Trophoblast cell (in vitro differentiated cells and primary cell): ENCODE results near the gene ZNF438.

Source experiments
- DNase-seq, 2 donors: peaks; one replicate each; pipeline ENCODE4 v3.0.0-alpha.2; 2016
- H2AFZ ChIP-seq: 2 replicates; pipeline ENCODE4 v1.6.1; 2013; ENCODE audit warnings: low read length, moderate library complexity, mild to moderate bottlenecking; ENCODE audit not compliant: insufficient read depth, poor library complexity
- H2AK5ac ChIP-seq: 2 replicates; pipeline ENCODE4 v1.6.1; 2013; ENCODE audit warnings: mild to moderate bottlenecking, low read length
- H2BK120ac ChIP-seq: 2 replicates; pipeline ENCODE4 v1.6.1; 2013; ENCODE audit warnings: low read length, mild to moderate bottlenecking, moderate library complexity; ENCODE audit not compliant: insufficient read depth, poor library complexity
- H2BK12ac ChIP-seq: 2 replicates; pipeline ENCODE4 v1.6.1; 2013; ENCODE audit warnings: mild to moderate bottlenecking, low read length, moderate library complexity
- H2BK5ac ChIP-seq: 2 replicates; pipeline ENCODE4 v1.6.1; 2013; ENCODE audit warnings: low read length, low read depth, moderate library complexity, mild to moderate bottlenecking; ENCODE audit not compliant: poor library complexity
- H3K14ac ChIP-seq: 2 replicates; pipeline ENCODE4 v1.6.1; 2013; ENCODE audit warnings: mild to moderate bottlenecking, low read length
- H3K18ac ChIP-seq: 2 replicates; pipeline ENCODE4 v1.6.1; 2013; ENCODE audit warnings: mild to moderate bottlenecking, low read length
- H3K23ac ChIP-seq: 2 replicates; pipeline ENCODE4 v1.6.1; 2013; ENCODE audit warnings: low read length
- H3K27ac ChIP-seq: 2 replicates; pipeline ENCODE4 v1.5.1; 2013; ENCODE audit warnings: low read depth, mild to moderate bottlenecking, inconsistent platforms, low read length, moderate library complexity
- H3K27me3 ChIP-seq: 2 replicates; pipeline ENCODE4 v1.6.1; 2013; ENCODE audit warnings: inconsistent platforms, mild to moderate bottlenecking, low read length, moderate library complexity; ENCODE audit not compliant: insufficient read depth
- H3K36me3 ChIP-seq, 2 experiments: 1 replicate in 1 of 2; 2 replicates in 1 of 2; pipeline ENCODE4 v1.6.1; 2013; ENCODE audit warnings: low read length in 2 of 2, mild to moderate bottlenecking in 2 of 2, moderate library complexity in 1 of 2; ENCODE audit not compliant: insufficient read depth in 2 of 2, control insufficient read depth in 1 of 2
- H3K4ac ChIP-seq: 2 replicates; pipeline ENCODE4 v1.6.1; 2013; ENCODE audit warnings: low read depth, mild to moderate bottlenecking, low read length, moderate library complexity
- H3K4me1 ChIP-seq, 2 experiments: 1 replicate in 1 of 2; 2 replicates in 1 of 2; pipeline ENCODE4 v1.6.1; 2013; ENCODE audit warnings: low read length in 2 of 2, mild to moderate bottlenecking in 2 of 2, moderate library complexity in 1 of 2; ENCODE audit not compliant: insufficient read depth in 2 of 2, control insufficient read depth in 1 of 2
- H3K4me2 ChIP-seq: 2 replicates; pipeline ENCODE4 v1.6.1; 2013; ENCODE audit warnings: inconsistent platforms, mild to moderate bottlenecking, low read length, moderate library complexity
- H3K4me3 ChIP-seq: 2 replicates; pipeline ENCODE4 v1.5.1; 2013; ENCODE audit warnings: mild to moderate bottlenecking, low read depth, low read length, inconsistent platforms
- H3K79me1 ChIP-seq: one replicate; pipeline ENCODE4 v1.6.1; 2013; ENCODE audit warnings: low read length
- H3K79me2 ChIP-seq: 2 replicates; pipeline ENCODE4 v1.6.1; 2013; ENCODE audit warnings: low read length, mild to moderate bottlenecking; ENCODE audit not compliant: control insufficient read depth, insufficient read depth, poor library complexity
- H3K9ac ChIP-seq: 2 replicates; pipeline ENCODE4 v1.6.1; 2013; ENCODE audit warnings: mild to moderate bottlenecking, low read length
- H3K9me3 ChIP-seq: 2 replicates; pipeline ENCODE4 v1.6.1; 2013; ENCODE audit warnings: low read depth, mild to moderate bottlenecking, control low read depth, inconsistent platforms, low read length; ENCODE audit not compliant: insufficient read depth
- H4K12ac ChIP-seq: 2 replicates; pipeline ENCODE4 v1.6.1; 2013; ENCODE audit warnings: low read depth, mild to moderate bottlenecking, low read length, moderate library complexity
- H4K8ac ChIP-seq: 2 replicates; pipeline ENCODE4 v1.6.1; 2013; ENCODE audit warnings: low read depth, mild to moderate bottlenecking, low read length, moderate library complexity
- H4K91ac ChIP-seq: one replicate; pipeline ENCODE4 v1.6.1; 2013; ENCODE audit warnings: low read depth, mild to moderate bottlenecking, low read length, moderate library complexity
- WGBS: extraction: QIAGEN DNeasy Blood & Tissue Kit; methylation state at CpG from one replicate; pipeline ENCODE4 v1.1.7; 2013; ENCODE audit warnings: missing lambda C conversion rate; ENCODE audit not compliant: insufficient read length, insufficient coverage; ENCODE audit errors: extremely low coverage; 5-methylcytosine and 5-hydroxymethylcytosine counted together

The ZNF438 gene

GRCh38 chr10:31036209-31036608 lies 4.5 kb upstream of the ZNF438 start:
- Histone ChIP-seq H2AK5ac (no peak overlapping the region), H4K12ac (no peak overlapping the region), H3K27ac (no peak overlapping the region), H3K79me1 (peaks cover 15% of the 10 kb centered on the region), H3K79me2 (peaks cover 7% of the 10 kb centered on the region), H3K14ac (no peak overlapping the region), H2AFZ (no peak overlapping the region), H3K18ac (no peak overlapping the region), H3K23ac (no peak overlapping the region), H3K4me3 (no peak overlapping the region), H3K27me3 (no peaks in the 10 kb centered on the region), H2BK120ac (no peak overlapping the region), H4K91ac (no peak overlapping the region), H4K8ac (no peak overlapping the region), H3K4me1 (peaks cover 5 to 7% of the 10 kb centered on the region in 2 experiments), H2BK5ac (no peak overlapping the region), H3K9ac (no peak overlapping the region), H3K4me2 (no peak overlapping the region), H2BK12ac (no peak overlapping the region), H3K9me3 (no peaks in the 10 kb centered on the region), H3K4ac (no peak overlapping the region), H3K36me3 (no peaks in the 10 kb centered on the region)
- peak; percentile 15 to 16 for DNase-seq
- whole genome bisulfite sequencing: no CpG with 5 or more reads among the region's 4 CpGs

- Histone ChIP-seq H3K27me3 (no peaks in the 10 kb centered on the region), H3K9ac (no peak overlapping the region), H4K8ac (no peak overlapping the region), H3K4me3 (no peak overlapping the region), H3K79me1 (peaks cover 17% of the 10 kb centered on the region), H3K14ac (no peak overlapping the region), H3K4me2 (no peak overlapping the region), H3K18ac (no peak overlapping the region), H3K4me1 (peaks cover 7 to 10% of the 10 kb centered on the region in 2 experiments), H3K79me2 (peaks cover 7% of the 10 kb centered on the region), H2AFZ (no peak overlapping the region), H4K12ac (no peak overlapping the region), H3K27ac (no peak overlapping the region), H3K9me3 (no peaks in the 10 kb centered on the region), H2AK5ac (no peak overlapping the region), H3K23ac (no peak overlapping the region), H4K91ac (no peak overlapping the region), H3K36me3 (no peaks in the 10 kb centered on the region), H2BK12ac (no peak overlapping the region), H3K4ac (no peak overlapping the region), H2BK5ac (no peak overlapping the region), H2BK120ac (no peak overlapping the region)
- no CpG with 5 or more reads among the region's 1 CpG for WGBS
- no peak for DNase-seq
Observed at GRCh38 chr10:31035266-31035798, 3.7 kb upstream of the ZNF438 start.

- no peak overlapping the region for H3K23ac ChIP-seq
- H3K9me3 ChIP-seq: no peaks in the 10 kb centered on the region
- peaks cover 7 to 10% of the 10 kb centered on the region in 2 experiments for H3K4me1 ChIP-seq
- H3K4me3 ChIP-seq: no peak overlapping the region
- peak; percentile 66 to 90 for DNase-seq
- H2AK5ac ChIP-seq: no peak overlapping the region
- no peaks in the 10 kb centered on the region for H3K36me3 ChIP-seq
- peak overlapping the region; percentile 58 for H2BK12ac ChIP-seq
- no peaks in the 10 kb centered on the region for H3K27me3 ChIP-seq
- peak overlapping the region; percentile 36 for H4K8ac ChIP-seq
- no peak overlapping the region for H3K4ac ChIP-seq
- peak overlapping the region; percentile 39 for H3K4me2 ChIP-seq
- peak overlapping the region; percentile 89 for H2BK5ac ChIP-seq
- H3K14ac ChIP-seq: no peak overlapping the region
- no CpG with 5 or more reads among the region's 2 CpGs for WGBS
- peaks cover 7% of the 10 kb centered on the region for H3K79me2 ChIP-seq
- H4K91ac ChIP-seq: no peak overlapping the region
- H3K9ac ChIP-seq: no peak overlapping the region
- peak overlapping the region; percentile 74 for H3K27ac ChIP-seq
- peaks cover 17% of the 10 kb centered on the region for H3K79me1 ChIP-seq
- H2AFZ ChIP-seq: no peak overlapping the region
- H3K18ac ChIP-seq: no peak overlapping the region
- no peak overlapping the region for H4K12ac ChIP-seq
- peak overlapping the region; percentile 79 for H2BK120ac ChIP-seq
Observed at GRCh38 chr10:31034098-31034909, 2.6 kb upstream of the ZNF438 start.

- WGBS: no CpG with 5 or more reads among the region's 6 CpGs
Observed at GRCh38 chr10:31033147-31033546, 1.5 kb upstream of the ZNF438 start.

More at GRCh38 chr10:31033147-31033546, 1.5 kb upstream of the ZNF438 start:
- H4K91ac ChIP-seq: no peak overlapping the region
- no peak overlapping the region for H2BK120ac ChIP-seq
- H3K4me2 ChIP-seq: no peak overlapping the region
- H3K18ac ChIP-seq: no peak overlapping the region
- H3K4ac ChIP-seq: no peak overlapping the region
- H4K8ac ChIP-seq: no peak overlapping the region
- H2BK12ac ChIP-seq: no peak overlapping the region
- peaks cover 7 to 10% of the 10 kb centered on the region in 2 experiments for H3K4me1 ChIP-seq
- H2BK5ac ChIP-seq: no peak overlapping the region
- H4K12ac ChIP-seq: no peak overlapping the region
- H3K36me3 ChIP-seq: no peaks in the 10 kb centered on the region
- no peak overlapping the region for H3K14ac ChIP-seq
- DNase-seq: no peak
- H3K4me3 ChIP-seq: no peak overlapping the region
- H3K27me3 ChIP-seq: no peaks in the 10 kb centered on the region
- H3K79me2 ChIP-seq: peaks cover 7% of the 10 kb centered on the region
- H3K9me3 ChIP-seq: no peaks in the 10 kb centered on the region
- H2AFZ ChIP-seq: no peak overlapping the region
- H3K79me1 ChIP-seq: peaks cover 17% of the 10 kb centered on the region
- no peak overlapping the region for H3K23ac ChIP-seq
- H3K9ac ChIP-seq: no peak overlapping the region
- no peak overlapping the region for H2AK5ac ChIP-seq
- H3K27ac ChIP-seq: no peak overlapping the region
